Nephron progenitor cell (in vitro differentiated cells): ENCODE measurements around the gene LANCL3.
"Not testable (repeated sequence)": the region's sequence is repeated elsewhere in the genome, so short reads cannot be mapped to it uniquely, and the experiment has no call there.

Experiments
- DNase-seq: peaks from one replicate; pipeline ENCODE4 v3.0.0; 2021
- H3K27ac Mint-ChIP-seq: 2 replicates; pipeline ENCODE4 v1.8.0; 2021; ENCODE audit warnings: mild to moderate bottlenecking, moderate library complexity, mixed read lengths
- H3K27me3 Mint-ChIP-seq: 2 replicates; pipeline ENCODE4 v1.8.0; 2021; ENCODE audit warnings: mild to moderate bottlenecking, low read depth, mixed read lengths; ENCODE audit not compliant: poor library complexity
- H3K36me3 Mint-ChIP-seq: 2 replicates; pipeline ENCODE4 v1.8.0; 2021; ENCODE audit warnings: low read depth, mixed read lengths
- H3K4me1 Mint-ChIP-seq: 2 replicates; pipeline ENCODE4 v1.8.0; 2021; ENCODE audit warnings: mixed read lengths
- H3K4me3 Mint-ChIP-seq: 2 replicates; pipeline ENCODE4 v1.8.0; 2021; ENCODE audit warnings: mild to moderate bottlenecking, moderate library complexity, mixed read lengths
- H3K9me3 Mint-ChIP-seq: 2 replicates; pipeline ENCODE4 v1.8.0; 2021; ENCODE audit warnings: mild to moderate bottlenecking, moderate library complexity, mixed read lengths
- TF ChIP-seq, protein P1 (sequence below): fragments of 200-600 bp; sonication (generic); IDR thresholded peaks from 2 replicates; pipeline ENCODE4 v1.5.0; 2021; ENCODE audit warnings: antibody characterized with exemption

Gene LANCL3

DNA sequence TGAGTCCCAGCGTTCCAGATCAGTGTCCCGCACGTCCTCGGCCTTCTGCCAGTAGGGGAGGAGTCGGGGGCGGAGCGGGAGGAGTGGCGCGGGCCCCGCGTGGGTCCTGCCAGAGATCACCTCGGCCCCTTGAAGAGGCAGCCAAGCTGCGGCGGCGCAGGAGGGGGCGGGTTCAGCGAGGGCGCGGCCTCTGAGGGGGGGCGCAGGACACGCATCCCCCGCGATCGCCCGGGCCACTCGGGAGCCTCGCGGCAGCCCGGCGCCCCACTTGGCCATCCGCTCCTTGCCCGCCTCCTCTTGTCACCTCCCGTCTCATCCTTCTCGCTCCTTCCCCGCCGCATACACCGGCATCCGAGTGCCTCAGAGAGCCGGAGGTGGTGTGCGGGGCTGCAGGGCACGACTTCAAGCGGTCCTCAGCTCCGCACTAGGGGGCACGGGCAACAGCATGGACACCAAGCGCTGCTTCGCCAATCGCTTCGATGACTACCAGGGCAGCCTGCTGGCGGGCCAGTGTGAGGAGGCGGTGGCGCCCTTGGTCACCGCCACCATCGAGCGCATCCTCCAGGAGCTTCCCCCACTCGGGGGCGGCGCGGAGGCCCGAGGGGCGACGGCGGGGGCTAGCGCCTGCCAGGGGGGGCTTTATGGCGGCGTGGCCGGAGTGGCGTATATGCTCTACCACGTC, at the start of gene LANCL3:
Gene LANCL3 (plus strand): TSS at position 236 of the 682 bp plus-strand sequence. CDS start 210 bp downstream, at position 446.
- Mint-ChIP-seq H3K27me3 (peaks cover 15% of the 10 kb centered on the region), H3K9me3 (peaks cover 19% of the 10 kb centered on the region), H3K4me3 (peak within 1 kb of the TSS; percentile 84)
- not testable (repeated sequence) for H3K36me3 Mint-ChIP-seq, H3K27ac Mint-ChIP-seq, H3K4me1 Mint-ChIP-seq
- peak; percentile 49 for DNase-seq

DNA sequence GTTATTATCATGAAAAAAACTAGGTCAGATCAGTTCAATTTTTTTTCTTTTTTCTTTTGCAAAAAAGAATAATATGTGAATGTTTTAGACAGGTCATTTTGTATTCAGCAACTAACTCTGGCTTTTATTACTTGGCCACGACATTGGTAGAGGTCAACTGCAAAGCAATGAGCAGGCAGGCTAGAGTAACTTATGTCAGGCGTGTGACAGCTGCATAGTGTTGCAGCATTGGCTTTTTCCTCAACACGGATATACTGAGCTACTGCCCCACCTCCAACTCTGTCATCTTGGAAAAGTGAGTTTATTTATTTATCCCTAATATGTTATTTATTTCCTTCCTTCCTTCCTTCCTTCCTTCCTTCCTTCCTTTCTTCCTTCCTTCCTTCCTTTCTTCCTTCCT, 47.8 kb upstream of the LANCL3 start:
- not testable (repeated sequence) for DNase-seq, H3K4me3 Mint-ChIP-seq, H3K27me3 Mint-ChIP-seq, H3K4me1 Mint-ChIP-seq, H3K27ac Mint-ChIP-seq, H3K36me3 Mint-ChIP-seq
- peaks cover 33% of the 10 kb centered on the region for H3K9me3 Mint-ChIP-seq

DNA sequence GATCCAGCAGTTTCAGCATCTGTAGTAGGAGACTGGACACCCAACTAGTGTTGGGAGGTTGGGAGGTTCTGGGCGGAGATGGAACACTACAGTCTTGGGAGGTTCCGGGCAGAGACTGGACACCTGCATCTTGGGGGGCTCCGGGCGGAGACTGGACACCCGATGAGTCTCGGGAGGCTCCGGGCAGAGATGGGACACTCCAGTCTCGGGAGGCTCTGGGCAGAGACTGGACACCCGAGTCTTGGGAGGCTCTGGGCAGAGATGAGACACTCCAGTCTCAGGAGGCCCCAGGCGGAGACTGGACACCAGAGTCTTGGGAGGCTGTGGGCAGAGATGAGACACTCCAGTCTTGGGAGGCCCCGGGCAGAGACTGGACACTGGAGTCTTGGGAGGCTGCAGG, 29.5 kb upstream of the LANCL3 start:
- DNase-seq, result no peak
- H3K4me3 Mint-ChIP-seq, result no peak overlapping the region
- H3K27me3 Mint-ChIP-seq, result peaks cover 6% of the 10 kb centered on the region
- no peaks in the 10 kb centered on the region for H3K36me3 Mint-ChIP-seq
- no peaks in the 10 kb centered on the region for H3K4me1 Mint-ChIP-seq
- TF ChIP-seq, protein P1, sequence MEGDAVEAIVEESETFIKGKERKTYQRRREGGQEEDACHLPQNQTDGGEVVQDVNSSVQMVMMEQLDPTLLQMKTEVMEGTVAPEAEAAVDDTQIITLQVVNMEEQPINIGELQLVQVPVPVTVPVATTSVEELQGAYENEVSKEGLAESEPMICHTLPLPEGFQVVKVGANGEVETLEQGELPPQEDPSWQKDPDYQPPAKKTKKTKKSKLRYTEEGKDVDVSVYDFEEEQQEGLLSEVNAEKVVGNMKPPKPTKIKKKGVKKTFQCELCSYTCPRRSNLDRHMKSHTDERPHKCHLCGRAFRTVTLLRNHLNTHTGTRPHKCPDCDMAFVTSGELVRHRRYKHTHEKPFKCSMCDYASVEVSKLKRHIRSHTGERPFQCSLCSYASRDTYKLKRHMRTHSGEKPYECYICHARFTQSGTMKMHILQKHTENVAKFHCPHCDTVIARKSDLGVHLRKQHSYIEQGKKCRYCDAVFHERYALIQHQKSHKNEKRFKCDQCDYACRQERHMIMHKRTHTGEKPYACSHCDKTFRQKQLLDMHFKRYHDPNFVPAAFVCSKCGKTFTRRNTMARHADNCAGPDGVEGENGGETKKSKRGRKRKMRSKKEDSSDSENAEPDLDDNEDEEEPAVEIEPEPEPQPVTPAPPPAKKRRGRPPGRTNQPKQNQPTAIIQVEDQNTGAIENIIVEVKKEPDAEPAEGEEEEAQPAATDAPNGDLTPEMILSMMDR, result no peak
- peaks cover 42% of the 10 kb centered on the region for H3K9me3 Mint-ChIP-seq
- no peak overlapping the region for H3K27ac Mint-ChIP-seq

DNA sequence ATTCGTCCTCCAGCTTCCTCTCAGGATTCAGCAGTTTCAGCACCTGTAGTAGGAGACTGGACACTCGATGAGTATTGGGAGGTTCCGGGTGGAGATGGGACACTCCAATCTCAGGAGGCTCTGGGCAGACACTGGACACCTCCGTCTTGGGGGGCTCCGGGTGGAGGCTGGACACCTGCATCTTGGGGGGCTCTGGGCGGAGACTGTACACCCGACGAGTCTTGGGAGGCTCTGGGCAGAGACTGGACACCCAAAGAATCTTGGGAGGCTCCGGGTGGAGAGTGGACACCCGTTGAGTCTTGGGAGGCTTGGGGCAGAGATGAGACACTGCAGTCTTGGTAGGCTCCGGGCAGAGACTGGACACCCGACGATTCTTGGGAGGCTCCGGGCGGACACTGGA, 28.7 kb upstream of the LANCL3 start:
- H3K27me3 Mint-ChIP-seq, result peaks cover 6% of the 10 kb centered on the region
- H3K9me3 Mint-ChIP-seq, result peaks cover 44% of the 10 kb centered on the region
- no peak overlapping the region for H3K4me3 Mint-ChIP-seq
- DNase-seq, result no peak
- no peaks in the 10 kb centered on the region for H3K36me3 Mint-ChIP-seq
- H3K4me1 Mint-ChIP-seq, result no peaks in the 10 kb centered on the region
- H3K27ac Mint-ChIP-seq, result no peak overlapping the region
- TF ChIP-seq, protein P1, result no peak

DNA sequence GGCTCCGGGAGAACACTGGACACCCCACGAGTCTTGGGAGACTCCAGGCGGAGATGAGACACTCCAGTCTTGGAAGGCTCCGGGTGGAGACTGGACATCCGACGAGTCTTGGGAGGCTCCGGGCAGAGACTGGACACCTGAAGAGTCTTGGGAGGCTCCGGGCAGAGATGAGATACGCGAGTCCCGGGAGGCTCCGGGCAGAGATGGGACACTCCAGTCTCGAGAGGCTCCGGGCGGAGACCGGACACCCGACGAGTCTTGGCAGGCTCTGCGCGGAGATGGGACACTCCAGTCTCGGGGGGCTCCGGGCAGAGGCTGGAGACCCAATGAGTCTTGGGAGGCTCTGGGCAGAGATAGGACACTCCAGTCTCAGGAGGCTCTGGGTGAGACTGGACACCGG, 28.1 kb upstream of the LANCL3 start:
- peaks cover 44% of the 10 kb centered on the region for H3K9me3 Mint-ChIP-seq
- H3K27me3 Mint-ChIP-seq, result peaks cover 3% of the 10 kb centered on the region
- no peaks in the 10 kb centered on the region for H3K36me3 Mint-ChIP-seq
- H3K4me3 Mint-ChIP-seq, result no peak overlapping the region
- DNase-seq, result no peak
- H3K4me1 Mint-ChIP-seq, result no peaks in the 10 kb centered on the region
- H3K27ac Mint-ChIP-seq, result no peak overlapping the region
- TF ChIP-seq, protein P1, result no peak

DNA sequence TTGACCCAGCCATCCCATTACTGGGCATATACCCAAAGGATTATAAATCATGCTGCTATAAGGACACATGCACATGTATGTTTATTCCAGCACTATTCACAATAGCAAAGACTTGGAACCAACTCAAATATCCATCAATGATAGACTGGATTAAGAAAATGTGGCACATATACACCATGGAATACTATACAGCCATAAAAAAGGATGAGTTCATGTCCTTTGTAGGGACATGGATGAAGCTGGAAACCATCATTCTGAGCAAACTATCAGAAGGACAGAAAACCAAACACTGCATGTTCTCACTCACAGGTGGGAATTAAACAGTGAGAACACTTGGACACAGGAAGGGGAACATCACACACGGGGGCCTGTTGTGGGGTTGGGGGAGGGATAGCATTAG, 26.9 kb upstream of the LANCL3 start:
- H3K36me3 Mint-ChIP-seq, H3K27ac Mint-ChIP-seq, H3K4me3 Mint-ChIP-seq, H3K4me1 Mint-ChIP-seq, H3K27me3 Mint-ChIP-seq, DNase-seq: not testable (repeated sequence)
- peaks cover 39% of the 10 kb centered on the region for H3K9me3 Mint-ChIP-seq

DNA sequence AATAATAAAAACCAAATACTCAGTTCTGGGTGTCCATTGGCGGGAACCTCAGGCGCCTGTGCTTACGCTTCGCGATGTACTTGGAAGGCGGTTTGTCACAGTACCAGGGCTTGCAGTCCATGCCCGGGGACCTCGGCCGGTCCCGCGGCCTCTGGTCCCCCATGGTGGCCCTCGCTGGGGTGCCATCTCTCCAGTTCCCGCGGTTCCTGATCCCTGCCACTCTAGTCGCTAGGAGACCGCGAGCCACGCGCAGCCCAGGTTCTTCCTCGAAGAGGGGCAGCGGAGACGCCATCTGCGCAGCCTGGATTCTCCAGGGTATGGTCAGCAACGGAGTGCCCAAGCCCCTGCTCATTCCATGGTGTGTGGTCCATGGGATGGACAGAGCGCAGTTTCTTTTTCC, 26.4 kb upstream of the LANCL3 start:
- Mint-ChIP-seq H3K4me3 (no peak overlapping the region), H3K4me1 (no peaks in the 10 kb centered on the region), H3K36me3 (no peaks in the 10 kb centered on the region), H3K9me3 (peaks cover 38% of the 10 kb centered on the region), H3K27ac (no peak overlapping the region), H3K27me3 (peaks cover 3% of the 10 kb centered on the region)
- TF ChIP-seq, protein P1, result no peak
- no peak for DNase-seq

DNA sequence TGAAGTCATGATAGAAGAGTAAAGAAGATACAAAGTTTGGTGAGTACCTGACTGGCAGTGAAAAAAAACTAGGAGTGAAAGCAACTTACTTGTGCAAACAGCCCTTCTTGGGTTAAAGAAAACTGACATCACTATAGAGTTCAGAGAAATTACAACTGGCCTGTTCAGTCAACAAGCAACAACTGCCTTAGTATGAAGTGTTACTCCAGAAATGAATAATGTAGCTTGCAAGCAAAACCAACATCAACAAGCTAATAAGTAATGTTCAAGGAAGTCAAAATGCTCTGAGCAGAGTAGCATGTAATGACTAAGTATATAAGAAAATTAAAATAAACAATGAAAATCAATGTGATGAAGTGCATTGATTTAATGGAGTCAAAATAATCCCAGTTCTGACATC, 21.8 kb upstream of the LANCL3 start:
- not testable (repeated sequence) for H3K27me3 Mint-ChIP-seq, H3K4me3 Mint-ChIP-seq, DNase-seq, H3K27ac Mint-ChIP-seq, H3K4me1 Mint-ChIP-seq, H3K36me3 Mint-ChIP-seq
- peaks cover 30% of the 10 kb centered on the region for H3K9me3 Mint-ChIP-seq
